Stimulated activated CD4-positive, alpha-beta T cell treated with anti-CD3 and anti-CD28 coated beads, Interleukin-15, amount 100 ng/mL, for 24 hours (primary cell): ENCODE results near the gene ST8SIA2.

Experiments
- DNase-seq: peaks from one replicate; pipeline ENCODE4 v3.0.0-alpha.2; 2020

Gene ST8SIA2, protein sequence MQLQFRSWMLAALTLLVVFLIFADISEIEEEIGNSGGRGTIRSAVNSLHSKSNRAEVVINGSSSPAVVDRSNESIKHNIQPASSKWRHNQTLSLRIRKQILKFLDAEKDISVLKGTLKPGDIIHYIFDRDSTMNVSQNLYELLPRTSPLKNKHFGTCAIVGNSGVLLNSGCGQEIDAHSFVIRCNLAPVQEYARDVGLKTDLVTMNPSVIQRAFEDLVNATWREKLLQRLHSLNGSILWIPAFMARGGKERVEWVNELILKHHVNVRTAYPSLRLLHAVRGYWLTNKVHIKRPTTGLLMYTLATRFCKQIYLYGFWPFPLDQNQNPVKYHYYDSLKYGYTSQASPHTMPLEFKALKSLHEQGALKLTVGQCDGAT

DNA sequence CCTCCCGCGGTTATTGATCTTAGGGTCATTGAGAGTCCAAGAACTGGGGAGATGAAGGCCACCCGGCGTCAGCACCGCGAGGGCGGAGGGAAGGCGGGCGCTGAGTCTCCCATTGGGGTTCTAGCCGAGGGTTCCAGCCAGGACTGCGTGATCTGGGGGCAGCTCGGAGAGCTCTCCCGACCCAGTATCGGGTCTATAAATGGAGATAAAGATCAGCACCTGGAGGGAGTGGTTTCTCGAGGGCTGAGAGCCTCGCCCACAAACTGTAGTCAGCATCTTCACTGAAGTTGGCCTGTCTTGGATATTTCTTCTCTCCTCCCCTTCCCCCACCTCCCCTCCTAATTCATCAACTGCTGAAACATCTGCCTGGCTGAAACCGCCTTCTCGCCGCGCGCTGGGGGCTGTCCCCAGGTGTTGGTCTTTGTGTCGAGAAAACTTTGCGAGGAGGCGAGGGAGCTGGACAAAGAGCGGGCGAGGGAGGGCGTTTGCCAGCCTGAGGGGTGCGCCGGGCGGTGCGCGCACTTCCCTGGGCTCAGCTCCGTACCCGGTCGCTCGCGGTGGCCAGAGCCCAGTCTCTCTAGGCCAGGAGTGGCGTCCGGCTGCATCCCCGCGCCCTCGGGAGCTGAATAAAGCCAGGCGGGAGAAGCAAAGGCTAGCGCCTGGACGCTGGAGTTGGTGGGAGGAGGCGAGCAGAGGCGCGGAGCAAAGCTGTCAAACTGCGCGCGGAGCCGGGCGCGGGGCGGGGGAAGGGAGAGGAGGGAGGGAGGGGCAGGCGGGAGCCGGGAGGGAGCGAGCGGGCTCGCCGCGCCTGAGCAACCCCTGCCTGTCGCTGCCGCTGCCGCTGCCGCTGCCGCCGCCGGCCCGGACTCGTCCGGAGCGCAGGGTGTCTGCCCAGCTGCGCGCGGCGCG is at the start of gene ST8SIA2:
ST8SIA2 (plus strand) TSS at position 811 of the 909 bp plus-strand sequence. CDS start 184 bp downstream, outside the sequence.
- DNase-seq: peak; percentile 44

DNA sequence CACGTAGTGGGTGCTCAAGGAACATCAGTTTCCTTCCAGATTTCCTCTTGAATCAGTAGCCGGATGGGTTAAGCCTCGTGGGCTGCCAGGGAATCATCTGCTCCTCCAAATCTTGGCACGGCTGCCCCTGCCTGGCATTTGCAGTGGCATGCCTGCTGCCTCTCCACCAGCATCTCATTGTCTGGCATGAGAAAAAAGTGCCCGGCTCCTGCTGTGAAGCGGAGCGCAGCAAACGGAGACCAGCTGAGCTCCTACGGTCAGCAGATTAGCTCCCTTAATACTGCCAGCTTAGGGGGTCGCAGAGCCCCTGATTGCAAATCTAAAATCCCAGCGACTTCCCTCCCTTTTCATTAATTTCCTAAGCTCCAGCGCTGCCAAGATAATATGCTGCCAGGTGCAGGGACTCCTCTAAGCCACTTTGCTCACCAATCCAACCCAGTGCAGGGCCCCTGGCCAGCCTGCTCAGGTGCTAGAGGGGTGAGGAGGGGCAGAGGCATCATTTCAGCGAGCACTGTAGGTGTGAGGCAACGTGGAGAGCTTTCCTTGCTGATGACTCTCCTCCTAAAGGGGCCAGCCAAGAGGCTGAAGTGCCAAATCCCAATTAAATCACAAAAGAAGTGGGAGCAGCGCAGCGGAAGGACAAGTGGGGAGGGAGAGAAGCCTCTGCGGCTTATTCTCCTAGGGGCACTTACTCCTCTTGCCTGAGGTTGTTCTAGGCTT is 49.6 kb upstream of the ST8SIA2 start:
- DNase-seq: no peak

DNA sequence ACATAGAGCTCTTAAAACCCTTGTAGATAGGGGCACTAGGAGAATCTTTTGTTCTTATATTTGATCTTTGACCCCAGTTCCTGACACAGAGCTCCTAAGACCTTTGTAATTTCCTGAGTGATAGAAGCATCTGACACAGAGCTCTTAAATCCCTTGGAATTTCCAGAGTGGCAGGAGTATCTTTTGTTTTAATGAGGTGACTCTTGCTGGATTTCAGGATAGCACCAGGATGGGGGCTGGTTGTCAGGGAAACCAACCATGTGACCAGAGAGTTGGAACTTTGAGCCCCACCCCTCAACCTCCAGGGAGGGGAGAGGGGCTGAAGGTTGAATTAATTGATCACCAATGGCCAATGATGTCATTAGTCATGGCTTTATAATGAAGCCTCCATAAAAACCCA is 47.6 kb upstream of the ST8SIA2 start:
- no peak for DNase-seq

DNA sequence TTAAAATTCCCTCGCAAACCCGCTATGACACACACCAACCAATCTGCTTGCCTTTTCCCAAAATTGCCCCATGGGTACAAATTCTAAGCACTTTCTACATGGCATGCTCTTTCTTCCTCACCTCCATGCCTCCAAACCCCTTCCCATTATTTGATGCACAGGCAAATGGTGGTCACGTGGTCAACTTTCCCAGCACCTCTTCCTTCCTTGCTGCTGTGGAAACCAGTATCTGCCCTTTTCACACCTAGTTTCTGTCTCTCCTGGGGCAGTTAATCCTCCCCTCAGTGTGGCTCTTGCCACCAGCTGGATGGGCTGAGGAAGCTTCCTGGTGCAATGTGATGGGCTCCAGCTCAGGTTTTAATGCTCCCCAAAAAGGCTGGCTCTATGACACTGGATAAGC is 38.4 kb upstream of the ST8SIA2 start:
- no peak for DNase-seq

DNA sequence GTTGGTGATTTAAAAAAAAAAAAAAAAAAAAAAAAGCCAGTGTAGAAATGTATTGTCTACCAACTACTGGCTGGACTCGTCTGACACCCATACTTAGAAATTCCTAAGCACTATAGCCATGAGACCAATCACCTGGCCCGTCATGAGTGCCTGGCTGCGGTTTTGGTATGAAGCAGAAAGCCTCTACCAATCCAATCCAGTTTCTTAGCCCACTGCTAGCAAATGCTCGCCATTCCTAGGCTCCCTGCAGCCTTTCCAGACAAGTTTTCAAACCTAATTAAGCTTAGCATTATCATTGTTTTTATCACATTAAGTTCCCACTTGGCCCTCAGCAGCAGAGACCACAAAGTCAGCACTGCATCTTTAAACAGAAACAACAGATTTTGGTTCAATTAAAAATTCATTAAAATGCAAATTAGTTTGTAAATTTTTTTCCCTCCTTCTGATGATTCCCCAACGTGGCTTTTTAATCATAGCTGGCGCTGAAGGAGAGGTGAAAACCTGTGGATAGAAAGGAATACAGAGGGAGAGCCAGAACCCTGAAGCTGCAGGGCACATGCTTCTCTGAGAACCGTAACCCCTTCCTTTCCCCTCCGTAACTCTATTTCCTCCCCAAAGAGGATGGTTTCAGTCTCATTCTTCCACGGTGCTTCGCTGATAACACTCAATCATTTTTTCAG is 32.2 kb upstream of the ST8SIA2 start:
- DNase-seq: no peak

DNA sequence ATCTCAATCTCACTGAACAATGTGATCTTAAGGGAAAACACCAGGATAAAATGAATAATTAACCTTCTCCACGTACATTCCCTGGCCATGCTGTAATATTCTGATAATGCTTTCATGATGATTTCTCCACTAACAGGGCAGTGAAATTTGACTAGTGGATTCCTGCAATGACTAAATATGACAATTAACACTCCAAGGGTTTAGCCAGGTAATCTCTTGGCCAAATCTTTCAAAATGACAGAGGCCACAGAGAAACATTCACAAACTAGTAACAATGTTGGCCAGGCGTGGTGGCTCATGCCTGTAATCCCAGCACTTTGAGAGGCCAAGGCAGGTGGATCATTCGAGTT is 31.7 kb upstream of the ST8SIA2 start:
- DNase-seq: no peak

DNA sequence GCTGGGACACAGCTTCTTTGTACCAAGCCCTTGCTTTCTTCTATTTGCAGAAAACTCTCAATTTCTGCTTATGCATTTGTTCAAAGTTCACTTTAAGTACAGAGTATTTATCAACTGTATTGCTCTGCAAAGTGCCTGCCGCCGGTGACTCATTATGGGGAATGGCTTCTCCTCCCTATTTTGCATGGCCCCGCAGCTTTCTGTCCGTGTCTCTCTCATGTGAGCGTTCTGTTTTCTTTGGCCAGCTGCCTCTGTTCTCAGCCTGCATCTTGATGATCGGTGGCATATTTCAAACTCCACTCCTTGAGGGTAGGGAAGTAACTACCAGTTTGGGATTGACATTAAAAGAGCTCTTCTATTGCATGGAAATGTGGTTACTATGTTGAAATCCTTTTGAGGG is 28.6 kb upstream of the ST8SIA2 start:
- no peak for DNase-seq

DNA sequence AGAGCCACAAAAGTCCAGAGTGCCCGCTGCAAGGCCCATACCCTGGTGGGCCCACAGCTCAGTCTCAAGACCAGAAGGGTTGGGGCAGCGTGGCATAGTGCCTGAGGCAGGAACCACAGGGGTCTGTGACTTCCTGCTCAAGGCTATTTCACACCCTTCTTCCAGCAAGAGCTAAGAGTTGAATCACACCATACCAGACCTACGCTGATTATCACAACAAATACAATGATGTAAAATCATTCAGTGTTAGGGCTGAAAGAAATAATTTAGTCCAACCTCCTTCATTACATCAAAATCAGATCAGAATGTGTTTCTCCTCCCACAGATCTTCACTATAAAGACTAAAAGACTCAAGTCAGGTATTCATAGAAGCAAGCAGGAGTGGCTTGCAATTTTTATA is 27.8 kb upstream of the ST8SIA2 start:
- no peak for DNase-seq

DNA sequence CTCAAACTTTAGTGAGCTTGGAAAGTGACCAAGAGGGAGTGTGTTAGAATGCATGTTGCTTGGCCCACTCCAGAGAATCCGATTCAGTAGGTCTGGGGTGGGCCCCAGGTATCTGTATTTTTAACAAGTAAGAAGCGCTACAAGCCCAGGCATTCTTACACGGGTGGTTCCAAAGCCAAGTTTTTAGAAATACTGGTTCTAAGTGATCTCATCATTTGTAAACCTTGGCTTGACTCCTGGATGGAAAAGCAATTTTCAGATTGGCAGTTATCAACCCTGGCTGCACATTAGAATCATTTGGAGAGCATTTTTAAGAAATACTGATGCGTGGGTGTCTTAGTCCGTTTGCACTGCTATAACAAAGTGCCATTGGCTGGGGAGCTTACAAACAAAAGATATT is 27.3 kb upstream of the ST8SIA2 start:
- no peak for DNase-seq

DNA sequence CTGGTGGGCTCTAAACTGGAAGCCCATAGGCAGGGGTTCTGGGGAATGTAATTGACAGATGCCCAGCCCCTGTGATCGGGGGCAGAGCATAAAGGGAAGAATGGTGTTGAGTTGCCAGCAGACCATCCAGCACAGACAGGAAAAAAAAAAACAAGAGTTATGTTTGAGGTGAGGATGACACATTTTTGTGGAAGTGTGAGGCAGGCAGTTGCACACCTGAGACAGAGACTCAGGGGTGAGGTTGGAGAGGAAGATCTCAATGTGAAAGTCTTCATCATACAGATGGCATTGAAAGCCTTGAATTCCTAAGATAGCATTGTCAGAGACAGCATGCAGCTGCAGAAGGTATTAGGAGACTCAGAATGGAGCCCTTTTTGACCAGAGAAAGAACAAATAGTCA is 18.6 kb upstream of the ST8SIA2 start:
- DNase-seq: no peak

DNA sequence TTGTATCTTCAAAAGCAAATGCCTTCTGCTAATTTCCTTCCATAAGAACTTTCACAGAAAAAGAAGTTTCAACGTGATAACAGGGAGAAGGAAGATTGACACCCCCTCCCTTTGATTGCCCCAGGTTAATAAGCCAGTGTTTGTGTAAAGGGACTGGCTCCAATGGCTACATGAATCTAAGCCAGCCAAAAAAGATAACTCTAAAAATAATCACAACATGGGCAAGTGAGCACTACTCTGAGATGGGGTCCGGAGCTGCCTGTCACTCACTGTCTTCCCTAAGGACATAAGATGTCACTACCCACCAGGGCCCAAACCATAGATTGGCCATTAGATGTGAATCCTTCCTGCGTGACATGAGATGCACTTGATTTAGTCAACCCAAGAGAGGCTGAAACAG is 17.6 kb upstream of the ST8SIA2 start:
- no peak for DNase-seq

DNA sequence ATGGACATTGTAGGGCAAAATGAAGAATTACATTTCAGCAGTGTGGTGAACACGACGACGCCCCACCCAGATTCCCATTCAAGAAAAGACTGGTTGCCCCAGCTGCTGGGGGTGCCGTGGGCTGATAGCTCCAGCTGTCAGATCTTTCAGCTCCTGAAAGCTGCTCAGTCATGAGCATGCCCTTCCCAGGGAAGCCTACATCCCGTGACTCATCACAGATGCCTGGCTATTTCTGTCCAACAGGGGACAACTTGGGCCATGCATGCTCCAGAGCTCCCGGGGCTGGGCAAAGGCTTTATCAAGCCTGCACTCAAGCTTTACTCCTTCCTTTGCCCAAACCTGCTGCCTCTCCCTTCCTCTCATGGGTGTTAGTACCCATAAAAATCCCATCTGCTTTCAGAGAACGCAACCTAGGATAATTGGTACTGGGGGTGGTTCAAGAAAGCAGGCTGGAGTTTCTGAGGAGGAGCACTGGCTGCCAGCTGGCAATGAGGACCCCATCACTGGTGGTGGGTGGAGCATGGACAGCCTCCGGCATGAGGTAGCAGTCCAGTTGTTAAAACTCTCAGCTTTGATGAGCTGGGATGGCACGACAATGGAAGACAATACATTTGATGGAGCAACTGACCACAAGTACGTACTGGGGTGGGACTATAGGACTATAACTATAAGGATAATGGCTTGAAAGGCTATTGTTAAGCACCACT is 16.4 kb upstream of the ST8SIA2 start:
- no peak for DNase-seq

DNA sequence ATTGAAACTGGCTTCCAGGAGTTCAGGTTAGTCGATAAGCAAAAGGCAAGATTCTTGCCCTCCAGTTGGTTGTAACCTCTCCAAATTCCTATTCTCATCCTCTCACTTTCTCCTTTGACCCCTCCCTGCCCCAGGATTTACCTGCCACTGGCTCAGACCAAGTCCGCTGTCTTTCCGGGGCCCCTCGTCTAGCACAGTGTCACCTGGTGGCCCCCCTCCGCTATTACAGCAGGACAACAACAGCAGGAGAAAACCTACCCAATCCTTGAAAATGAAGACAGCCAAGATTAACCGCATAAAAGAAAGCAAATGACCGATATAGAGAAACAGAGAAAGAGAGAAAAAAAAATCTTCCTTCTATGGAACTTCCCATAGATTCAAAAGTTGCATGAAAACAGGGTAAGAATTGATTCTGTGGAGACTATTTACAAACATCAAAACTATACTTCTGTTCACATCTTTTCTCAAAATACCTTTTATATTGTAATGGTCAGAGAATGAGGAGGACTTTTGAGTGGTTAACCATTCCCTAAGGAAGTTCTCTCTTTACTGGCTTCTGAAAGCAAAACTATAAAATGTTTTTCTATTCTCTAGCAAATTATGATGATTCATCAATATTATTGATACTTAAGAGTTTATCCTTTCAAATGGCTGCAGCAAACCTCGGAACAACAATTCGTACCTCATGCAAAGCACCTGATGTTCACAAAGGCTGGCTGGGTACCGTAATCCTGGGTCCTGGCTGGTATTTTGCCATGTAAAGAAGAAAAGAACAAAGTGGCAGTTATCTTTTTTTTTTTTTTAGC is 10.0 kb upstream of the ST8SIA2 start:
- peak; percentile 57 for DNase-seq

DNA sequence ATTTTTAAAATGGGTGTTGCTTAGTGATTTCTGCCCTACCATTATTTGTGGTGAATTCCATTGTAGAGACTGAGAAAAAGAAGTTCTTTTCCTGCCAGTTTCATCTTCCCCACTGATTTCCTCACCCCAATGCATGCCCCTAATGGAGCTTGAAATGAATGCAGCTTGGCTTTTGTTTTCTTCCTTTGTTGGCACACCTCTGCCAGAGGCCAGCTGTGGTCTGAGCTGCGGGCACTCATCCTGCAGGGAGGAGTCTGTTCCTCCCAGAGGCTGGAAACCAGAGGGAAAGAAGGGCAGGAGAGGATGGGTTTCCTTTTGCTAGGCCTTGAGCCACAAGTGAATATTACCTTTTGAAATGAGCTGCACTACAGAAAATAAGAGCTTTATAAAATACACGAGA is 9.3 kb upstream of the ST8SIA2 start:
- no peak for DNase-seq

DNA sequence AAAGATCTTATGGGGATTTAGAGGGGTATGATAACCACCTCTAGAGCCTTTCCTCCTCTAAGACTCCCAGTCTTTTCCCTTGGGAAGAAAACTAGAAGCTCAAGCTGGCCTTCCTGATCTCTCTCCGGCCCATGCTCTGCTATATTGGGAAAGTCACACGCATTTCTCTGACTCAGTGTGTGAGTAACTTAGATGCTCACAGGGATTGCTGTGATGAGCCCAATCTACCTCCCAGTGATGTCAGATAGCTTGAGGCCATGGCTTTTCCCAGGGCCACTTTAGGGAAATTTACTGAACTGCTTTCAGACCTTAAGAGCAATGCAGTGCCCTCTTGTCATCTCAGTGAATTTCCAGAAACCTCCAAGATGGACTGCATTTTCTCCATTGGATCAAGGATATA is 8.6 kb upstream of the ST8SIA2 start:
- no peak for DNase-seq

DNA sequence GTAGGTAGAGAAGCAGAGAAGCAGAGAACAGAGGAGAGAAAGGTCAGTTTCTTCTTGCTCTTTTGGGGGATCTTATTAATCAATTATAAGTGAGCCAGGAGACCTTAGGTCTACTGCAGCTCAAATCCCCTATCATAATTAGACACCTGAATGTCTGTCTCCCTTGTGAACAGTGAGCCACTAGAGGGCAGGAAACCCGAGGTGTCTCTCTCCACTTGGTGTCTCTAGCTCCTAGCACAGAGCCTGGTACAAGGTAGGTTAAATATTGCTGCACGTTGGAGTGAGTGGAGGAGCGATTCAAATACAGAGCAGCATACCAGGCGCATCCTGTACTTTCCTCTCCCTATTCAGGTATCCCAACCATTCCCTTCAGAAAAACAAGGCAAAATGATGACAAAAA is 2.0 kb upstream of the ST8SIA2 start:
- DNase-seq: peak; percentile 46

DNA sequence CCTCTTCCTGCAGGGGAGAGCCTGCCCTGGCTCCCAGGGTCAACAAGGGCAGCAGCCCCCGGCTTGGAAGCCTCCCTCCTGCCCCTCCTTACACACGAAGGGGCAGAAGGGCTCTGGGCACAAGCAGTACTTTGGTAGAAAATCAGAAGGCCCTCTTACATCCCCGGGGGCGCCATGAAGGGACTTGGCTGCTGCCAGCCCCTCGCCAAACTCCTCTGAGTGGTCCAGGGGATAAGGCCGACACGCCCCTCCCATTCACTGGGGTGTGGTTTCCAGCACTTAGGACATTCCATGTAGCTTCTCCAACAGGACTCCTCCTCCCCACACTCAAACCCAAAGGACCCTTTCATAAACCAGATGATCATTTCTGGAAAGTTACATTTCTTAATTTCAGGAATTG is 1.2 kb upstream of the ST8SIA2 start:
- no peak for DNase-seq

DNA sequence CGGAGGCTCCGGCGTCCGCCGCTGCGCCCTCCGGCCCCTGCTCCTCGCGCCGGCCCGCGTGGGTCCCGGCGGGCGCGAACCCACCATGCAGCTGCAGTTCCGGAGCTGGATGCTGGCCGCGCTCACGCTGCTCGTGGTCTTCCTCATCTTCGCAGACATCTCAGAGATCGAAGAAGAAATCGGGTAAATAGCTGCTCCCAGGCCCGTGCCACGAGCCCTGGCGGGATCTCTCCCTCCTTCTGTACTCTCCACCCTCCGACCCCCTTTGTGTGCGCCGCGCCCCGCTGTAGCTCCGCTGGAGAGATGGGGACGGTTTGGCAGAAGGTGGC is 263 bp downstream of the ST8SIA2 start:
- no peak for DNase-seq

DNA sequence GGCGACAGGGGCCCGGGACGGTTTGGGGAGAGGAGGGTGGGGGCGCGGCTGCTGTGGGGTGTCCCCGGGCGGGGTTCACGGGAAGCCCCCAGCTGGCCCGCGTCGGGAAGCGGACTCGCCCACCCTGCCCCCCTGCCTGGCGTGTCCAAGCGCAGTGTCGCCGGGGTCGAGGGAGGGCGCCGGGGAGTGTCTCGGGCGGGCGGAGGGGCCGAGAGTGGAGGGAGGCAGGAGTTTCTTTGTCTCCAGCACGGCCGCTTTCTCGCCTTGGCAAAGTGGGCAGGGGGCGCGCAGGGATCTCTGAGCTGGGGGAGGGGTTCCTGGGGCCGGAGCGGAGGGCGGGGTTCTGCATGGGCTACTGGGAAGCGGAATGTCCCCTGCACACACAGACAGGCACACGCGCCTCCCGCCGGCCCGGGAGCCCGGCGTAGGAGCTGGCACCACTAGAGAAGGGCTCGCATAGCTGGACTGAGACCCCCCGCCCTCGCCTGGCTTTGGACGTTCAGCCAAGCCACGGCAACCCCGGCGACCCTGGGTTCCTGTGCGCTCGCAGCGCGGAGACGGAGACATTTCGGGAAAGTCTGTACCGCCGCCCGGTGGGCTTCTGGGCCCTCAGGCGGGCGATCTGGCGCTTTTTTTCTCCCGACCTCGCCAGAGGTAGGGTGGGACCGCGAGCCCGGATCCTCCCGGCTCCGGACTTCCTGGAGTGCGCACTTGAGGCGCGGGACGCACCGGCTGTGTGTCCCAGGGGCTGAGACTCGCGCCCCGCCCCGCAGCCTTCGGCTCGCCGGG is 822 bp downstream of the ST8SIA2 start:
- DNase-seq: no peak

DNA sequence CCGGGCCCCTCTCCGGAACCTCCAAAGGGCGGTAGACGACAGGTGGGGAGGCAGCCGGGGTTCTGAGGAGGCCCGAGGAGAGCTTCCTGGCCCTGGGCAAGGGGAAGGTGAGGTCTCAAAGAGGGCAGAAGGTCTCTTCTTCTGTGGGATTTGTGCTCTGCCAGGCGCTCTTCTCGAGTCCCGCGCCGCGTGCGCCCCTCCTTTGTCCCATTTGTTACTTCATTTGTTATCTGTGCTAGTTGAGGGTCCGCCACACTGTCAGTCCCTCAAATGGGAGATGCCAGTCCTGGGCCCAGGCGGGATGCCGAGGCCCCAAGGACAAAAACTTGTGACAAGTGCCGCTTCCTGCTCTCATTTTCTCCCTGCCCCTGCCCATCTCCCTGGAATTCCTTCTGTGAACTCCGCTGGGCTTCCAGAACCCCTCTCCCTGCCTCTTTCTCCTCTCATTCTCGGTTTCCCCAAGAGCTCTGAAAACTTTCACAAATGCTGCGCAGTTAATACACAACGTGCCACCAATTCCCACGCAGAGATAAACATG is 1.5 kb downstream of the ST8SIA2 start:
- DNase-seq: no peak
